Measurements from ENCODE around the gene PTPRG. TPM values are rescaled to one million over a fixed set of nuclear protein-coding genes. Genes with fewer than 3 reads are reported as not detected.
A peak's percentile ranks its signal among the peaks of the same experiment; 100 is the strongest.

Gene PTPRG
- total and polyA plus RNA-seq, 2 experiments from 2014 or later: 8.5 to 34.9 TPM

DNA sequence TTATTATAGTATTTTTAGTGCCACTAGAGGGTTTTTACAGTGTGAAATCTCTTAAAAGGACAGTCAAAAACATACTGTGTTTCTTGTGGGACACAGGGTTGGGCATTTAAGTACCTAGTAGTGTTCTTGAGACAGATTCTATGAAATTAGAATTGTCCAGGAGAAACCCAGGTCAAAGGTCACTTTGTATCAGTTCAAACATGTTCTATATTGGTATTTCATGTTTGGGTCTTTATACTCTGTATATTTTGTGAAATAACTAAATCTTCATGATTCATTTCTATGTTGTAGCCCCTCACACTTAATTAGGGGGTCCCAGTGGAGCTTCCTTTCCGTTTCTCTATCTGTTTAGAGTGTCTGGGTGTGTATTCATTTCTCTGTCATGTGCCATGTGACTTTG, 171.6 kb downstream of the PTPRG start:
- DNase-seq (ENCODE audit: low spot score): no peak
- Histone ChIP-seq H3K79me2 (peaks cover 49% of the 10 kb centered on the region), H3K9me2 (replicated peaks; ENCODE audit: insufficient read depth) (no peaks in the 10 kb centered on the region), H2AFZ (no peak overlapping the region), H4K20me1 (ENCODE audit: insufficient read depth, poor library complexity, severe bottlenecking) (no peaks in the 10 kb centered on the region), H3K27me3 (no peaks in the 10 kb centered on the region), H3K9me3 (ENCODE audit: low read depth) (no peaks in the 10 kb centered on the region), H3K27ac (no peak overlapping the region), H3K4me2 (no peak overlapping the region), H3K4me3 (no peak overlapping the region), H3K36me3 (replicated peaks; ENCODE audit: insufficient read depth, low read depth) (no peaks in the 10 kb centered on the region), H3K4me1 (ENCODE audit: insufficient read depth) (peaks cover 25% of the 10 kb centered on the region)
- TF ChIP-seq EZH2 (IDR thresholded peaks at IDR 0.05; ENCODE audit: borderline replicate concordance): no peak
- TF ChIP-seq EZH2phosphoT487 (IDR thresholded peaks at IDR 0.05; ENCODE audit: low read depth, severe bottlenecking, unreplicated experiment): no peak
- WGBS (ENCODE audit: low lambda C conversion rate, missing lambda C conversion rate): 63% methylated on average over 1 of the region's 1 CpG

GRCh38 chr3:61733876-61734275, 172.5 kb downstream of the PTPRG start:
- DNase-seq (ENCODE audit: low spot score): no peak
- Histone ChIP-seq H3K4me1 (ENCODE audit: insufficient read depth) (peaks cover 25% of the 10 kb centered on the region), H2AFZ (no peak overlapping the region), H3K36me3 (replicated peaks; ENCODE audit: insufficient read depth, low read depth) (no peaks in the 10 kb centered on the region), H3K4me2 (no peak overlapping the region), H4K20me1 (ENCODE audit: insufficient read depth, poor library complexity, severe bottlenecking) (no peaks in the 10 kb centered on the region), H3K9me2 (replicated peaks; ENCODE audit: insufficient read depth) (no peaks in the 10 kb centered on the region), H3K79me2 (peaks cover 48% of the 10 kb centered on the region), H3K4me3 (no peak overlapping the region), H3K9me3 (ENCODE audit: low read depth) (no peaks in the 10 kb centered on the region), H3K27ac (no peak overlapping the region), H3K27me3 (no peaks in the 10 kb centered on the region)
- no peak for TF ChIP-seq EZH2 (IDR thresholded peaks at IDR 0.05; ENCODE audit: borderline replicate concordance)
- TF ChIP-seq EZH2phosphoT487 (IDR thresholded peaks at IDR 0.05; ENCODE audit: low read depth, severe bottlenecking, unreplicated experiment): no peak
- no peak for TF ChIP-seq CTCF (IDR thresholded peaks at IDR 0.05; ENCODE audit: poor library complexity)
- WGBS (ENCODE audit: low lambda C conversion rate, missing lambda C conversion rate): 83% methylated on average over 6 of the region's 6 CpGs

- WGBS (ENCODE audit: low lambda C conversion rate, missing lambda C conversion rate): 51% methylated on average over 6 of the region's 6 CpGs
- Histone ChIP-seq H3K4me1 (ENCODE audit: insufficient read depth) (peaks cover 17% of the 10 kb centered on the region), H3K4me2 (peak overlapping the region; percentile 0), H4K20me1 (ENCODE audit: insufficient read depth, poor library complexity, severe bottlenecking) (no peaks in the 10 kb centered on the region), H3K27ac (no peak overlapping the region), H3K4me3 (no peak overlapping the region), H3K9me2 (replicated peaks; ENCODE audit: insufficient read depth) (no peaks in the 10 kb centered on the region), H3K9me3 (ENCODE audit: low read depth) (no peaks in the 10 kb centered on the region), H3K36me3 (replicated peaks; ENCODE audit: insufficient read depth, low read depth) (no peaks in the 10 kb centered on the region), H2AFZ (no peak overlapping the region), H3K79me2 (peaks cover 55% of the 10 kb centered on the region), H3K27me3 (no peaks in the 10 kb centered on the region)
- no peak for TF ChIP-seq CTCF (IDR thresholded peaks at IDR 0.05; ENCODE audit: poor library complexity)
- TF ChIP-seq EZH2 (IDR thresholded peaks at IDR 0.05; ENCODE audit: borderline replicate concordance): no peak
- no peak for TF ChIP-seq EZH2phosphoT487 (IDR thresholded peaks at IDR 0.05; ENCODE audit: low read depth, severe bottlenecking, unreplicated experiment)
- DNase-seq (ENCODE audit: low spot score): no peak
Measured at GRCh38 chr3:61734749-61735686, 173.6 kb downstream of the PTPRG start.

DNA sequence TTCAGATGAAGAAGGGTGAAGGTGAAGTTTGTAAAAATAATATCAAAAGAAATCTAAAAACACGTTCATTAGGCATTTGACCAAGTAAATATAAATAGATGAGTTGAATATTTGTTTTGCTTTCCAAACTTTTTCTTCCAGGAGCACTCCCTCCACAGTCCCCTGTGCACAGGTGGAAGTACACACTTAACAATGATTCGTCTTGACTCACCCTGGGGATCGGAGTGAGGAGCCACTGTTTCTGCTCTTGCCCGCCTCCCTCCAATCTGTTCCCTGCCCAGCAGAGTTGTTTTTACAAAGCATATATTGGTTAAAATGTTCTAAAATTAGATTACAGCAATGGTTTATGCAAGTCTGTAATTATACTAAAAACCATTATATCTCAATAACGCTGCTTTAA, 175.1 kb downstream of the PTPRG start:
- H3K4me2 ChIP-seq: no peak overlapping the region
- H3K9me3 ChIP-seq (ENCODE audit: low read depth): no peaks in the 10 kb centered on the region
- no peak for TF ChIP-seq EZH2phosphoT487 (IDR thresholded peaks at IDR 0.05; ENCODE audit: low read depth, severe bottlenecking, unreplicated experiment)
- no peak for TF ChIP-seq EZH2 (IDR thresholded peaks at IDR 0.05; ENCODE audit: borderline replicate concordance)
- TF ChIP-seq CTCF (IDR thresholded peaks at IDR 0.05; ENCODE audit: poor library complexity): no peak
- H3K36me3 ChIP-seq (replicated peaks; ENCODE audit: insufficient read depth, low read depth): no peaks in the 10 kb centered on the region
- H3K9me2 ChIP-seq (replicated peaks; ENCODE audit: insufficient read depth): no peaks in the 10 kb centered on the region
- no peak overlapping the region for H2AFZ ChIP-seq
- no peaks in the 10 kb centered on the region for H3K27me3 ChIP-seq
- H3K27ac ChIP-seq: no peak overlapping the region
- WGBS (ENCODE audit: low lambda C conversion rate, missing lambda C conversion rate): 90% methylated on average over 5 of the region's 5 CpGs
- no peaks in the 10 kb centered on the region for H4K20me1 ChIP-seq (ENCODE audit: insufficient read depth, poor library complexity, severe bottlenecking)
- no peak for DNase-seq (ENCODE audit: low spot score)
- peaks cover 7% of the 10 kb centered on the region for H3K4me1 ChIP-seq (ENCODE audit: insufficient read depth)
- no peak overlapping the region for H3K4me3 ChIP-seq
- peaks cover 58% of the 10 kb centered on the region for H3K79me2 ChIP-seq
